HL-60 (cell line): ENCODE data around the gene POU3F2.

ENCODE experiments used
- GABPA ChIP-seq: IDR thresholded peaks from 2 replicates; pipeline ENCODE4 v1.6.1; 2012; ENCODE audit warnings: low read depth
- POLR2AphosphoS5 ChIP-seq: IDR thresholded peaks from 2 replicates; pipeline ENCODE4 v1.6.1; 2012; ENCODE audit warnings: low read depth
- REST ChIP-seq: IDR thresholded peaks from 2 replicates; pipeline ENCODE4 v1.6.1; 2012; ENCODE audit warnings: low read depth; ENCODE audit not compliant: insufficient replicate concordance
- TF ChIP-seq, protein P1 (sequence below): IDR thresholded peaks from one replicate; pipeline ENCODE4 v1.5.1; 2011; ENCODE audit warnings: low read length, control low read depth, inconsistent platforms; ENCODE audit not compliant: insufficient read depth

DNA sequence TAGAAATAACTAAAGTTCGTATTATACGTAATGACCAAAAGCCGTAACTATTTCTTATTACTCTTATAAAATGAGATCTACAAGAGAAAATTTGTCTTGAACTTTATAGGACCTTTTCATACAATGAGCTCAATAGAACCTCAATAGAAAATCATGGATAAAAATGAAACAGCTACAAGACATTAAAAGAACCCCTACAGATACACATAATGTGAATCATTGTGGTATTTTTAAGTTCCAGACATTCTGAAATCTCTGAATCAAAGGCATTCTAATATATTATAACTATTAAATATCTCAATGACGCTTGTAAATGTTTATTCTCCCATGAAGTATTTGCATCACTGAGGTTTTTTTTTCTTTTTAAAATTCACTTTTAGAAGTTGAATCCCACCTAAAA, 22.2 kb upstream of the POU3F2 start:
- TF ChIP-seq, protein P1, sequence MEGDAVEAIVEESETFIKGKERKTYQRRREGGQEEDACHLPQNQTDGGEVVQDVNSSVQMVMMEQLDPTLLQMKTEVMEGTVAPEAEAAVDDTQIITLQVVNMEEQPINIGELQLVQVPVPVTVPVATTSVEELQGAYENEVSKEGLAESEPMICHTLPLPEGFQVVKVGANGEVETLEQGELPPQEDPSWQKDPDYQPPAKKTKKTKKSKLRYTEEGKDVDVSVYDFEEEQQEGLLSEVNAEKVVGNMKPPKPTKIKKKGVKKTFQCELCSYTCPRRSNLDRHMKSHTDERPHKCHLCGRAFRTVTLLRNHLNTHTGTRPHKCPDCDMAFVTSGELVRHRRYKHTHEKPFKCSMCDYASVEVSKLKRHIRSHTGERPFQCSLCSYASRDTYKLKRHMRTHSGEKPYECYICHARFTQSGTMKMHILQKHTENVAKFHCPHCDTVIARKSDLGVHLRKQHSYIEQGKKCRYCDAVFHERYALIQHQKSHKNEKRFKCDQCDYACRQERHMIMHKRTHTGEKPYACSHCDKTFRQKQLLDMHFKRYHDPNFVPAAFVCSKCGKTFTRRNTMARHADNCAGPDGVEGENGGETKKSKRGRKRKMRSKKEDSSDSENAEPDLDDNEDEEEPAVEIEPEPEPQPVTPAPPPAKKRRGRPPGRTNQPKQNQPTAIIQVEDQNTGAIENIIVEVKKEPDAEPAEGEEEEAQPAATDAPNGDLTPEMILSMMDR = no peak
- no peak for TF ChIP-seq GABPA
- no peak for TF ChIP-seq REST
- no peak for TF ChIP-seq POLR2AphosphoS5
